Caki2 (cell line): Measurements from ENCODE around the gene FOXE1. TPM values are rescaled to one million over a fixed set of nuclear protein-coding genes. Genes with fewer than 3 reads are reported as not detected.
A peak's percentile ranks its signal among the peaks of the same experiment; 100 is the strongest.

ENCODE experiments used
- DNase-seq: peaks from one replicate; pipeline ENCODE4 v3.0.0-alpha.2; 2015; ENCODE audit warnings: low read depth
- in situ Hi-C: cut with HindIII; loops from 2 replicates; pipeline ENCODE4 v1.10.0; 2016; ENCODE audit warnings: low sequenced_read_pairs, low pct_unique_long_range_greater_than_20kb, mixed read lengths
- total RNA-seq: library from RNA; depleted of rRNA; stranded (reverse); fragments of >200 nt; shearing (Covaris generic); gene quantifications from 2 replicates; pipeline ENCODE4 v1.2.3, GENCODE V29; 2014; ENCODE audit warnings: low replicate concordance; rRNA removed

FOXE1 gene
- total RNA-seq: not detected in 2 replicates

GRCh38 chr9:97853056-97853843 lies at the start of gene FOXE1:
FOXE1 (plus strand) TSS chr9:97853226; CDS start chr9:97853915, 689 bp downstream.
- no peak for DNase-seq
- in situ Hi-C loops: no loop called here

- DNase-seq: no peak
- in situ Hi-C loops: no loop called here
Measured at GRCh38 chr9:97804059-97804365, 49.0 kb upstream of the FOXE1 start.

- DNase-seq: no peak
- in situ Hi-C loops: no loop called here
Measured at GRCh38 chr9:97806721-97807120, 46.3 kb upstream of the FOXE1 start.

- DNase-seq: peak; percentile 72
- in situ Hi-C loops: no loop called here
Measured at GRCh38 chr9:97807681-97808080, 45.3 kb upstream of the FOXE1 start.

GRCh38 chr9:97808415-97808814 lies 44.6 kb upstream of the FOXE1 start:
- in situ Hi-C loops: no loop called here
- peak; percentile 21 for DNase-seq

- DNase-seq: peak; percentile 79
- in situ Hi-C loops: no loop called here
Measured at GRCh38 chr9:97808972-97809371, 44.1 kb upstream of the FOXE1 start.

GRCh38 chr9:97809666-97810344 lies 43.2 kb upstream of the FOXE1 start:
- in situ Hi-C loops: no loop called here
- DNase-seq: peak; percentile 78

- DNase-seq: peak; percentile 67
- in situ Hi-C loops: no loop called here
Measured at GRCh38 chr9:97811533-97812246, 41.3 kb upstream of the FOXE1 start.

- DNase-seq: no peak
- in situ Hi-C loops: no loop called here
Measured at GRCh38 chr9:97812247-97812543, 40.8 kb upstream of the FOXE1 start.

- in situ Hi-C loops: no loop called here
- DNase-seq: no peak
Measured at GRCh38 chr9:97813072-97813471, 40.0 kb upstream of the FOXE1 start.

GRCh38 chr9:97819735-97820134 lies 33.3 kb upstream of the FOXE1 start:
- no peak for DNase-seq
- in situ Hi-C loops: no loop called here

- DNase-seq: no peak
- in situ Hi-C loops: no loop called here
Measured at GRCh38 chr9:97820373-97820772, 32.7 kb upstream of the FOXE1 start.

- in situ Hi-C loops: no loop called here
- peak; percentile 57 for DNase-seq
Measured at GRCh38 chr9:97830884-97831829, 21.9 kb upstream of the FOXE1 start.

- DNase-seq: peak; percentile 58
- in situ Hi-C loops: no loop called here
Measured at GRCh38 chr9:97831843-97832636, 21.0 kb upstream of the FOXE1 start.

- in situ Hi-C loops: no loop called here
- DNase-seq: no peak
Measured at GRCh38 chr9:97840521-97840920, 12.5 kb upstream of the FOXE1 start.

GRCh38 chr9:97842960-97843359 lies 10.1 kb upstream of the FOXE1 start:
- in situ Hi-C loops: no loop called here
- no peak for DNase-seq

GRCh38 chr9:97845130-97845529 lies 7.9 kb upstream of the FOXE1 start:
- in situ Hi-C loops: no loop called here
- DNase-seq: peak; percentile 71

- DNase-seq: no peak
Measured at GRCh38 chr9:97845763-97846162, 7.3 kb upstream of the FOXE1 start.

More at GRCh38 chr9:97845763-97846162, 7.3 kb upstream of the FOXE1 start:
- in situ Hi-C loops: no loop called here
